Liver (tissue), 3 donors: ENCODE measurements around the gene KIF26B.

Experiments used
- RAD21 ChIP-seq, 2 donors: IDR thresholded peaks; 2 replicates each; pipeline ENCODE4 v1.6.1; 2016; ENCODE audit warnings: antibody characterized with exemption in 2 of 2, mild to moderate bottlenecking in 2 of 2
- TF ChIP-seq, protein P1 (sequence below): fragments of 150-350 bp; IDR thresholded peaks from 2 replicates; pipeline ENCODE4 v1.5.1; 2017; ENCODE audit warnings: improper control_type of control experiment, low read depth, low read length; ENCODE audit not compliant: missing input control
- donor health status: healthy.
- donor health status: healthy.

- TF ChIP-seq, protein P1, sequence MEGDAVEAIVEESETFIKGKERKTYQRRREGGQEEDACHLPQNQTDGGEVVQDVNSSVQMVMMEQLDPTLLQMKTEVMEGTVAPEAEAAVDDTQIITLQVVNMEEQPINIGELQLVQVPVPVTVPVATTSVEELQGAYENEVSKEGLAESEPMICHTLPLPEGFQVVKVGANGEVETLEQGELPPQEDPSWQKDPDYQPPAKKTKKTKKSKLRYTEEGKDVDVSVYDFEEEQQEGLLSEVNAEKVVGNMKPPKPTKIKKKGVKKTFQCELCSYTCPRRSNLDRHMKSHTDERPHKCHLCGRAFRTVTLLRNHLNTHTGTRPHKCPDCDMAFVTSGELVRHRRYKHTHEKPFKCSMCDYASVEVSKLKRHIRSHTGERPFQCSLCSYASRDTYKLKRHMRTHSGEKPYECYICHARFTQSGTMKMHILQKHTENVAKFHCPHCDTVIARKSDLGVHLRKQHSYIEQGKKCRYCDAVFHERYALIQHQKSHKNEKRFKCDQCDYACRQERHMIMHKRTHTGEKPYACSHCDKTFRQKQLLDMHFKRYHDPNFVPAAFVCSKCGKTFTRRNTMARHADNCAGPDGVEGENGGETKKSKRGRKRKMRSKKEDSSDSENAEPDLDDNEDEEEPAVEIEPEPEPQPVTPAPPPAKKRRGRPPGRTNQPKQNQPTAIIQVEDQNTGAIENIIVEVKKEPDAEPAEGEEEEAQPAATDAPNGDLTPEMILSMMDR, result no peak
- TF ChIP-seq RAD21 (IDR thresholded peaks at IDR 0.05), result no peak
Observed at GRCh38 chr1:245650441-245650960, 495.7 kb downstream of the KIF26B start.
